ENCODE results near the gene PPARA.

Gene PPARA

GRCh38 chr22:46107753-46108563 is 42.4 kb upstream of the PPARA start:
- Mint-ChIP-seq H3K4me3 (peak overlapping the region in 1 of 3 experiments; percentile 44), H3K27me3 (ENCODE audit: low read depth) (no peaks in the 10 kb centered on the region), H3K4me1 (peaks cover 35% of the 10 kb centered on the region)

GRCh38 chr22:46108564-46109473 is 41.5 kb upstream of the PPARA start:
- Mint-ChIP-seq H3K36me3 (ENCODE audit: low read depth) (no peaks in the 10 kb centered on the region), H3K9me3 (no peaks in the 10 kb centered on the region), H3K27ac (peak overlapping the region in 2 of 3 experiments; percentile 16 to 62), H3K4me3 (no peak overlapping the region), H3K27me3 (ENCODE audit: low read depth) (no peaks in the 10 kb centered on the region), H3K4me1 (peaks cover 35% of the 10 kb centered on the region)
- no peak for TF ChIP-seq CTCF (IDR thresholded peaks at IDR 0.05; ENCODE audit: unreplicated experiment in 3 of 3)

More at GRCh38 chr22:46107753-46108563, 42.4 kb upstream of the PPARA start:
- no peaks in the 10 kb centered on the region for H3K9me3 Mint-ChIP-seq
- peak overlapping the region; percentile 49 to 88 (median 80) for H3K27ac Mint-ChIP-seq
- H3K36me3 Mint-ChIP-seq (ENCODE audit: low read depth), result no peaks in the 10 kb centered on the region
- TF ChIP-seq CTCF (IDR thresholded peaks at IDR 0.05; ENCODE audit: unreplicated experiment in 3 of 3), result no peak

- Mint-ChIP-seq H3K27ac (peak overlapping the region in 2 of 3 experiments; percentile 16 to 62), H3K36me3 (ENCODE audit: low read depth) (no peaks in the 10 kb centered on the region), H3K27me3 (ENCODE audit: low read depth) (no peaks in the 10 kb centered on the region), H3K4me3 (no peak overlapping the region), H3K4me1 (peaks cover 35% of the 10 kb centered on the region), H3K9me3 (no peaks in the 10 kb centered on the region)
- no peak for TF ChIP-seq CTCF (IDR thresholded peaks at IDR 0.05; ENCODE audit: unreplicated experiment in 3 of 3)
Measured at GRCh38 chr22:46109474-46110003, 40.8 kb upstream of the PPARA start.

- no peak overlapping the region for H3K27ac Mint-ChIP-seq
- no peak for TF ChIP-seq CTCF (IDR thresholded peaks at IDR 0.05; ENCODE audit: unreplicated experiment in 3 of 3)
- H3K4me1 Mint-ChIP-seq, result peaks cover 35% of the 10 kb centered on the region
- no peaks in the 10 kb centered on the region for H3K36me3 Mint-ChIP-seq (ENCODE audit: low read depth)
- no peak overlapping the region for H3K4me3 Mint-ChIP-seq
- H3K9me3 Mint-ChIP-seq, result no peaks in the 10 kb centered on the region
- H3K27me3 Mint-ChIP-seq (ENCODE audit: low read depth), result no peaks in the 10 kb centered on the region
Measured at GRCh38 chr22:46110215-46110614, 40.1 kb upstream of the PPARA start.

GRCh38 chr22:46111645-46112306 is 38.5 kb upstream of the PPARA start:
- Mint-ChIP-seq H3K4me1 (peaks cover 25% of the 10 kb centered on the region), H3K9me3 (no peaks in the 10 kb centered on the region)

More at GRCh38 chr22:46111645-46112306, 38.5 kb upstream of the PPARA start:
- H3K36me3 Mint-ChIP-seq (ENCODE audit: low read depth), result no peaks in the 10 kb centered on the region
- no peak overlapping the region for H3K4me3 Mint-ChIP-seq
- TF ChIP-seq CTCF (IDR thresholded peaks at IDR 0.05; ENCODE audit: unreplicated experiment in 3 of 3), result no peak
- no peaks in the 10 kb centered on the region for H3K27me3 Mint-ChIP-seq (ENCODE audit: low read depth)
- H3K27ac Mint-ChIP-seq, result no peak overlapping the region
